ENCODE data around the gene ARHGEF17. TPM values are rescaled to one million over a fixed set of nuclear protein-coding genes. Genes with fewer than 3 reads are reported as not detected.

ARHGEF17 gene
- total RNA-seq, 1 donor from 2014 or later = 77.0 TPM

- Mint-ChIP-seq H3K27ac (no peak overlapping the region), H3K4me1 (ENCODE audit: low read depth) (peaks cover 10% of the 10 kb centered on the region)
These were observed 19.7 kb upstream of the ARHGEF17 start for GRCh38 chr11:73288192-73288872.

GRCh38 chr11:73288873-73289707 is 19.0 kb upstream of the ARHGEF17 start:
- H3K9me3 Mint-ChIP-seq (ENCODE audit: low read depth) = no peaks in the 10 kb centered on the region
- H3K27ac Mint-ChIP-seq = peak overlapping the region; percentile 62
- H3K4me3 Mint-ChIP-seq (ENCODE audit: low read depth) = peak overlapping the region; percentile 10
- peak; percentile 53 for DNase-seq (ENCODE audit: low spot score, unreplicated experiment)
- peak; percentile 92 for TF ChIP-seq CTCF (IDR thresholded peaks at IDR 0.05; ENCODE audit: unreplicated experiment)
- H3K27me3 Mint-ChIP-seq = peaks cover 21% of the 10 kb centered on the region
- no peaks in the 10 kb centered on the region for H3K36me3 Mint-ChIP-seq (ENCODE audit: insufficient read depth)
- H3K4me1 Mint-ChIP-seq (ENCODE audit: low read depth) = peaks cover 9% of the 10 kb centered on the region

More at GRCh38 chr11:73288192-73288872, 19.7 kb upstream of the ARHGEF17 start:
- H3K4me3 Mint-ChIP-seq (ENCODE audit: low read depth) = no peak overlapping the region
- H3K36me3 Mint-ChIP-seq (ENCODE audit: insufficient read depth) = no peaks in the 10 kb centered on the region
- peaks cover 25% of the 10 kb centered on the region for H3K27me3 Mint-ChIP-seq
- H3K9me3 Mint-ChIP-seq (ENCODE audit: low read depth) = no peaks in the 10 kb centered on the region
- TF ChIP-seq CTCF (IDR thresholded peaks at IDR 0.05; ENCODE audit: unreplicated experiment) = no peak
- no peak for DNase-seq (ENCODE audit: low spot score, unreplicated experiment)

GRCh38 chr11:73290536-73290935 is 17.5 kb upstream of the ARHGEF17 start:
- H3K36me3 Mint-ChIP-seq (ENCODE audit: insufficient read depth) = no peaks in the 10 kb centered on the region
- H3K27me3 Mint-ChIP-seq = peaks cover 28% of the 10 kb centered on the region
- peaks cover 7% of the 10 kb centered on the region for H3K4me1 Mint-ChIP-seq (ENCODE audit: low read depth)
- no peak for TF ChIP-seq CTCF (IDR thresholded peaks at IDR 0.05; ENCODE audit: unreplicated experiment)
- no peak overlapping the region for H3K27ac Mint-ChIP-seq
- no peak overlapping the region for H3K4me3 Mint-ChIP-seq (ENCODE audit: low read depth)
- H3K9me3 Mint-ChIP-seq (ENCODE audit: low read depth) = no peaks in the 10 kb centered on the region
- DNase-seq (ENCODE audit: low spot score, unreplicated experiment) = no peak

- no peak overlapping the region for H3K27ac Mint-ChIP-seq
- no peak overlapping the region for H3K4me3 Mint-ChIP-seq (ENCODE audit: low read depth)
- no peaks in the 10 kb centered on the region for H3K9me3 Mint-ChIP-seq (ENCODE audit: low read depth)
- peaks cover 28% of the 10 kb centered on the region for H3K27me3 Mint-ChIP-seq
- peaks cover 7% of the 10 kb centered on the region for H3K4me1 Mint-ChIP-seq (ENCODE audit: low read depth)
- no peak for TF ChIP-seq CTCF (IDR thresholded peaks at IDR 0.05; ENCODE audit: unreplicated experiment)
- no peaks in the 10 kb centered on the region for H3K36me3 Mint-ChIP-seq (ENCODE audit: insufficient read depth)
- DNase-seq (ENCODE audit: low spot score, unreplicated experiment) = no peak
These were observed 16.9 kb upstream of the ARHGEF17 start for GRCh38 chr11:73291196-73291595.

- Mint-ChIP-seq H3K4me3 (ENCODE audit: low read depth) (no peak overlapping the region), H3K4me1 (ENCODE audit: low read depth) (peaks cover 7% of the 10 kb centered on the region), H3K9me3 (ENCODE audit: low read depth) (no peaks in the 10 kb centered on the region), H3K36me3 (ENCODE audit: insufficient read depth) (no peaks in the 10 kb centered on the region), H3K27me3 (peaks cover 28% of the 10 kb centered on the region), H3K27ac (no peak overlapping the region)
- TF ChIP-seq CTCF (IDR thresholded peaks at IDR 0.05; ENCODE audit: unreplicated experiment) = no peak
- DNase-seq (ENCODE audit: low spot score, unreplicated experiment) = no peak
These were observed 16.1 kb upstream of the ARHGEF17 start for GRCh38 chr11:73291781-73292524.

Data from progenitor cell of endocrine pancreas (in vitro differentiated cells).